ENCODE measurements around the gene ABLIM2. TPM values are rescaled to one million over a fixed set of nuclear protein-coding genes. Genes with fewer than 3 reads are reported as not detected.

The ABLIM2 gene
- total and polyA plus RNA-seq, 2 of the 13 experiments (the other 11 are each of a cell fraction or from before 2014, with no cell fraction given): 0.20 to 0.37 TPM

DNA sequence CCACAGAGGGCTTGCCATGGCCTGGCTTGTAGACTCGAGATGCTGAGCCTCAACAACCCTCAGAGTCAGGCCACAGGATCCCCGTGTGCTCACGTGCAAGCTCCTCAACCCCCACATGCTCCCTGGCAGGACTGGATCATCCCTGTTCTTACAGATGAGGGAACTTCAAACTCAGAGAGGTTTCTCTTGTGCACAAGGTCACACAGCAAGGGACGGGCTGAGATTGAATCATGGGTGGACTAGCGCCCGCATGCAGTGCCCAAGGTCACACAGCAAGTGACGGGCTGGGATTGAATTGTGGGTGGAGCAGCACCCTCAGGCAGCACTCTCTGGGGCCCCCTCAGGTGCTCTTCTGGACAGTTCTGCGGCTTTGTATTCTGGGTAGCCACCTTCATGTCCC lies 158.4 kb downstream of the ABLIM2 start:
- DNase-seq (ENCODE audit: low spot score) (no peak), FAIRE-seq (no peak), ATAC-seq (no peak)
- no peaks in the 10 kb centered on the region for H3K9me3 ChIP-seq (ENCODE audit: low read length)
- ChIA-PET CTCF (ENCODE audit: low intra/inter-chr PET ratio, low total read pairs) (no interaction called here), POLR2A (no interaction called here)
- no TSS peak for BruUV-seq (replicated peaks)
- peaks cover 13 to 80% of the 10 kb centered on the region in 2 experiments for H3K27me3 ChIP-seq (ENCODE audit: control insufficient read depth in 1 of 2, insufficient read depth in 2 of 2, low read length in 2 of 2)
- 17% methylated on average over 1 of the region's 8 CpGs for WGBS (ENCODE audit: low lambda C conversion rate)
- no peaks in the 10 kb centered on the region for H3K79me2 ChIP-seq (ENCODE audit: insufficient read depth, low read length)
- H3K4me3 ChIP-seq (replicated peaks in 1 of 3; ENCODE audit: insufficient read depth in 1 of 3, low read depth in 2 of 3, low read length in 3 of 3): no peak overlapping the region
- H2AFZ ChIP-seq (ENCODE audit: low read length): no peak overlapping the region
- in situ Hi-C loops (cut with HindIII; ENCODE audit: extremely low pct_ligation_motif_present, low pct_unique_long_range_greater_than_20kb) (no loop called here), intact Hi-C loops (cut with micrococcal nuclease; ENCODE audit: unreplicated experiment) (no loop called here)
- no peaks in the 10 kb centered on the region for H3K36me3 ChIP-seq (replicated peaks in 1 of 2; ENCODE audit: control insufficient read depth in 1 of 2, insufficient read depth in 2 of 2, low read length in 2 of 2)
- H3K27ac ChIP-seq (ENCODE audit: extremely low read length, insufficient read depth, low read length): no peak overlapping the region
- peaks cover 12% of the 10 kb centered on the region; the same call in 1 of the 2 replicates for H3K4me1 ChIP-seq (ENCODE audit: insufficient read depth, low read length)
- no peak overlapping the region for H3K4me2 ChIP-seq (ENCODE audit: low read depth, low read length)
- H4K20me1 ChIP-seq (ENCODE audit: insufficient read depth, low read length): no peaks in the 10 kb centered on the region
- H3K9ac ChIP-seq (ENCODE audit: insufficient read depth, low read depth, low read length): no peak overlapping the region
- TF ChIP-seq, protein P1, sequence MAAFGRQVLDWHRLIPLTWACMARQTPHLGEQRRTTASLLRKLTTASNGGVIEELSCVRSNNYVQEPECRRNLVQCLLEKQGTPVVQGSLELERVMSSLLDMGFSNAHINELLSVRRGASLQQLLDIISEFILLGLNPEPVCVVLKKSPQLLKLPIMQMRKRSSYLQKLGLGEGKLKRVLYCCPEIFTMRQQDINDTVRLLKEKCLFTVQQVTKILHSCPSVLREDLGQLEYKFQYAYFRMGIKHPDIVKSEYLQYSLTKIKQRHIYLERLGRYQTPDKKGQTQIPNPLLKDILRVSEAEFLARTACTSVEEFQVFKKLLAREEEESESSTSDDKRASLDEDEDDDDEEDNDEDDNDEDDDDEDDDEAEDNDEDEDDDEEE (CRISPR knock-in tag; IDR thresholded peaks at IDR 0.05): no peak
- TF ChIP-seq, protein P2, sequence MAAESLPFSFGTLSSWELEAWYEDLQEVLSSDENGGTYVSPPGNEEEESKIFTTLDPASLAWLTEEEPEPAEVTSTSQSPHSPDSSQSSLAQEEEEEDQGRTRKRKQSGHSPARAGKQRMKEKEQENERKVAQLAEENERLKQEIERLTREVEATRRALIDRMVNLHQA (CRISPR knock-in tag; IDR thresholded peaks at IDR 0.05): no peak
- TF ChIP-seq HDAC6 (IDR thresholded peaks at IDR 0.05; ENCODE audit: low read depth, low read length): no peak
- TF ChIP-seq, protein P3, sequence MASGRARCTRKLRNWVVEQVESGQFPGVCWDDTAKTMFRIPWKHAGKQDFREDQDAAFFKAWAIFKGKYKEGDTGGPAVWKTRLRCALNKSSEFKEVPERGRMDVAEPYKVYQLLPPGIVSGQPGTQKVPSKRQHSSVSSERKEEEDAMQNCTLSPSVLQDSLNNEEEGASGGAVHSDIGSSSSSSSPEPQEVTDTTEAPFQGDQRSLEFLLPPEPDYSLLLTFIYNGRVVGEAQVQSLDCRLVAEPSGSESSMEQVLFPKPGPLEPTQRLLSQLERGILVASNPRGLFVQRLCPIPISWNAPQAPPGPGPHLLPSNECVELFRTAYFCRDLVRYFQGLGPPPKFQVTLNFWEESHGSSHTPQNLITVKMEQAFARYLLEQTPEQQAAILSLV (CRISPR knock-in tag; IDR thresholded peaks at IDR 0.05; ENCODE audit: borderline replicate concordance): no peak
- TF ChIP-seq, protein P4, sequence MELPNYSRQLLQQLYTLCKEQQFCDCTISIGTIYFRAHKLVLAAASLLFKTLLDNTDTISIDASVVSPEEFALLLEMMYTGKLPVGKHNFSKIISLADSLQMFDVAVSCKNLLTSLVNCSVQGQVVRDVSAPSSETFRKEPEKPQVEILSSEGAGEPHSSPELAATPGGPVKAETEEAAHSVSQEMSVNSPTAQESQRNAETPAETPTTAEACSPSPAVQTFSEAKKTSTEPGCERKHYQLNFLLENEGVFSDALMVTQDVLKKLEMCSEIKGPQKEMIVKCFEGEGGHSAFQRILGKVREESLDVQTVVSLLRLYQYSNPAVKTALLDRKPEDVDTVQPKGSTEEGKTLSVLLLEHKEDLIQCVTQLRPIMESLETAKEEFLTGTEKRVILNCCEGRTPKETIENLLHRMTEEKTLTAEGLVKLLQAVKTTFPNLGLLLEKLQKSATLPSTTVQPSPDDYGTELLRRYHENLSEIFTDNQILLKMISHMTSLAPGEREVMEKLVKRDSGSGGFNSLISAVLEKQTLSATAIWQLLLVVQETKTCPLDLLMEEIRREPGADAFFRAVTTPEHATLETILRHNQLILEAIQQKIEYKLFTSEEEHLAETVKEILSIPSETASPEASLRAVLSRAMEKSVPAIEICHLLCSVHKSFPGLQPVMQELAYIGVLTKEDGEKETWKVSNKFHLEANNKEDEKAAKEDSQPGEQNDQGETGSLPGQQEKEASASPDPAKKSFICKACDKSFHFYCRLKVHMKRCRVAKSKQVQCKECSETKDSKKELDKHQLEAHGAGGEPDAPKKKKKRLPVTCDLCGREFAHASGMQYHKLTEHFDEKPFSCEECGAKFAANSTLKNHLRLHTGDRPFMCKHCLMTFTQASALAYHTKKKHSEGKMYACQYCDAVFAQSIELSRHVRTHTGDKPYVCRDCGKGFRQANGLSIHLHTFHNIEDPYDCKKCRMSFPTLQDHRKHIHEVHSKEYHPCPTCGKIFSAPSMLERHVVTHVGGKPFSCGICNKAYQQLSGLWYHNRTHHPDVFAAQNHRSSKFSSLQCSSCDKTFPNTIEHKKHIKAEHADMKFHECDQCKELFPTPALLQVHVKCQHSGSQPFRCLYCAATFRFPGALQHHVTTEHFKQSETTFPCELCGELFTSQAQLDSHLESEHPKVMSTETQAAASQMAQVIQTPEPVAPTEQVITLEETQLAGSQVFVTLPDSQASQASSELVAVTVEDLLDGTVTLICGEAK (IDR thresholded peaks at IDR 0.05): no peak
- TF ChIP-seq, protein P4 (CRISPR knock-in tag; IDR thresholded peaks at IDR 0.05): no peak
- TF ChIP-seq ZNF780A (CRISPR knock-in tag; IDR thresholded peaks at IDR 0.05): no peak
- TF ChIP-seq ZNF792 (CRISPR knock-in tag; IDR thresholded peaks at IDR 0.05): no peak
- TF ChIP-seq GATA4 (IDR thresholded peaks at IDR 0.05; ENCODE audit: borderline replicate concordance, low read depth): no peak
- no peak for TF ChIP-seq ZNF775 (CRISPR knock-in tag; IDR thresholded peaks at IDR 0.05; ENCODE audit: borderline replicate concordance)
- TF ChIP-seq RBAK (CRISPR knock-in tag; IDR thresholded peaks at IDR 0.05): no peak
- no peak for TF ChIP-seq ZNF605 (CRISPR knock-in tag; IDR thresholded peaks at IDR 0.05)

Measured in HepG2 (cell line).